ENCODE results near the gene RGS11.
"Not testable (repeated sequence)": the region's sequence is repeated elsewhere in the genome, so short reads cannot be mapped to it uniquely, and the experiment has no call there.

The RGS11 gene

GRCh38 chr16:230949-231348 is 44.8 kb downstream of the RGS11 start:
- no peaks in the 10 kb centered on the region for H3K27me3 ChIP-seq (ENCODE audit: control insufficient read depth in 2 of 2, insufficient read depth in 2 of 2, low read length in 2 of 2)
- peaks cover 10 to 17% of the 10 kb centered on the region in 2 donors for H3K4me1 ChIP-seq (ENCODE audit: control insufficient read depth in 2 of 2, insufficient read depth in 2 of 2, low read length in 2 of 2)
- peaks cover 5 to 10% of the 10 kb centered on the region in 2 donors for H3K36me3 ChIP-seq (ENCODE audit: control insufficient read depth in 2 of 2, insufficient read depth in 2 of 2, low read length in 2 of 2)
- no peak overlapping the region for H3K4me3 ChIP-seq (ENCODE audit: low read length in 2 of 2)
- H3K9ac ChIP-seq (ENCODE audit: low read depth in 1 of 2, low read length in 2 of 2) = no peak overlapping the region
- no peak overlapping the region for H3K27ac ChIP-seq (ENCODE audit: low read depth in 2 of 2, low read length in 2 of 2)
- H3K9me3 ChIP-seq (ENCODE audit: control insufficient read depth in 2 of 2, low read length in 2 of 2) = no peaks in the 10 kb centered on the region

DNA sequence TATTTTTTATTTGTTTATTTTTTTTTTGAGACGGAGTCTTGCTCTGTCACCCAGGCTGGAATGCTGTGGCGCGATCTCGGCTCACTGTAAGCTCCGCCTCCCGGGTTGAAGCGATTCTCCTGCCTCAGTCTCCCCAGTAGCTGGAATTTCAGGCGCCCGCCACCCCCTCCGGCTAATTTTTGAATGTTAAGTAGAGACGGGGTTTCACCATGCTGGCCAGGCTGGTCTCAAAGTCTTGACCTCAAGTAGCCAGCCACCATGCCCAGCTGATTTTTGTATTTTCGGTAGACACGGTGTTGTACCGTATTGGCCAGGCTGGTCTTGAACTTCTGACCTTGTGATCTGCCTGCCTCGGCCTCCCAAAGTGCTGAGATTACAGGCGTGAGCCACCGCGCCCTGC is 45.4 kb downstream of the RGS11 start:
- peaks cover 9 to 13% of the 10 kb centered on the region in 2 donors for H3K4me1 ChIP-seq (ENCODE audit: control insufficient read depth in 2 of 2, insufficient read depth in 2 of 2, low read length in 2 of 2)
- not testable (repeated sequence) for H3K27ac ChIP-seq (ENCODE audit: low read depth in 2 of 2, low read length in 2 of 2); H3K9me3 ChIP-seq (ENCODE audit: control insufficient read depth in 2 of 2, low read length in 2 of 2); H3K27me3 ChIP-seq (ENCODE audit: control insufficient read depth in 2 of 2, insufficient read depth in 2 of 2, low read length in 2 of 2); H3K4me3 ChIP-seq (ENCODE audit: low read length in 2 of 2); H3K9ac ChIP-seq (ENCODE audit: low read depth in 1 of 2, low read length in 2 of 2)
- peaks cover 8 to 14% of the 10 kb centered on the region in 2 donors for H3K36me3 ChIP-seq (ENCODE audit: control insufficient read depth in 2 of 2, insufficient read depth in 2 of 2, low read length in 2 of 2)

GRCh38 chr16:229731-230281 is 45.9 kb downstream of the RGS11 start:
- Histone ChIP-seq H3K4me3 (ENCODE audit: low read length in 2 of 2) (peak overlapping the region; percentile 73 to 90), H3K27me3 (ENCODE audit: control insufficient read depth in 2 of 2, insufficient read depth in 2 of 2, low read length in 2 of 2) (no peaks in the 10 kb centered on the region), H3K9ac (ENCODE audit: low read depth in 1 of 2, low read length in 2 of 2) (no peak overlapping the region), H3K4me1 (ENCODE audit: control insufficient read depth in 2 of 2, insufficient read depth in 2 of 2, low read length in 2 of 2) (peaks cover 8 to 9% of the 10 kb centered on the region in 2 donors), H3K36me3 (ENCODE audit: control insufficient read depth in 2 of 2, insufficient read depth in 2 of 2, low read length in 2 of 2) (peaks cover 11 to 16% of the 10 kb centered on the region in 2 donors), H3K9me3 (ENCODE audit: control insufficient read depth in 2 of 2, low read length in 2 of 2) (no peaks in the 10 kb centered on the region), H3K27ac (ENCODE audit: low read depth in 2 of 2, low read length in 2 of 2) (peak overlapping the region; percentile 98 to 99)

DNA sequence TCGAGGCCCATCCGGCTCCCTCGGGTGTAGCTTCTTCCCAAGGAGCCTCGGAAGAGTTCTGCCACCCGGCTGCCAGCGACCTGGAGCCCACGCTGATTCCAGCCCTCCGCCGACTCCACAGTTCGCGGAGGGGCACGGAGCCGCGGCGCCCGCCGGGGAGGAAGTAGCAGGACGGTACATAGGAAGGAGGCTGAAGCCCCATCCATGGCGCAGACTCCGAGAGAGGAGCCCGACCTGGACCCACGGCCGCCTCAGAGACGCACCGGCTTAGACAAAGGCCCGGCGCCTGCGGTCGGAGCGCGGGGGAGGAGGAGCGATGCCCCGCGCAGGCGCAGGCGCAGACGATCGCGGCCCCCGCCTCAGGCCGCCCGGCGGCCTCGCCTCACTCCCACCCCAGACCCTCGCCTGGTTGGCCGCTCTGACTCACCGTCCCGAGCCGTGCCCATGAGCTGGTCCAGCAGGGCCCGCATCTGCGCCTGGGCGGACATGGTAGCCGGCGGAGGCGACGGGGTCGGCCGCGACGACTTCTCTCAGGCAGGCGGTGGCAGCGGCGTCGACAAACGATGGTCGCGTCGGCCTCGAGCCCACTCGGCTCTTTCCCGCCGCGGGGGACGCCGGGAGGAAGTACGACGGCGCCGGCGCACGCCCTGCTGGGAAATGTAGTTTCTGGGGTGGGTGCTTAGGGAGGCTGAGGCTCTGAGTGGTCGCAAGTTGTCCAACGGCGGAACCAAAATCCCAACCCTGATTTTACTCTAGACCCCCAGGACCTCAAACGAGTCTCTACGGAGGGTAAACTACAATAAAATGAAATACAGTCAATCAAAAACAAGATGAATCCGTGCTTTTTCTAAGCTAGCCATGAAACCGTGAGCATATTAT is 46.7 kb downstream of the RGS11 start, which contains the start of gene LUC7L:
TSS of gene LUC7L (minus strand) at position 598 of the 879 bp plus-strand sequence. CDS start at position 488, 110 bp downstream.
- peaks cover 4 to 9% of the 10 kb centered on the region in 2 donors for H3K4me1 ChIP-seq (ENCODE audit: control insufficient read depth in 2 of 2, insufficient read depth in 2 of 2, low read length in 2 of 2)
- peak within 1 kb of the TSS; percentile 98 to 99 for H3K27ac ChIP-seq (ENCODE audit: low read depth in 2 of 2, low read length in 2 of 2)

DNA sequence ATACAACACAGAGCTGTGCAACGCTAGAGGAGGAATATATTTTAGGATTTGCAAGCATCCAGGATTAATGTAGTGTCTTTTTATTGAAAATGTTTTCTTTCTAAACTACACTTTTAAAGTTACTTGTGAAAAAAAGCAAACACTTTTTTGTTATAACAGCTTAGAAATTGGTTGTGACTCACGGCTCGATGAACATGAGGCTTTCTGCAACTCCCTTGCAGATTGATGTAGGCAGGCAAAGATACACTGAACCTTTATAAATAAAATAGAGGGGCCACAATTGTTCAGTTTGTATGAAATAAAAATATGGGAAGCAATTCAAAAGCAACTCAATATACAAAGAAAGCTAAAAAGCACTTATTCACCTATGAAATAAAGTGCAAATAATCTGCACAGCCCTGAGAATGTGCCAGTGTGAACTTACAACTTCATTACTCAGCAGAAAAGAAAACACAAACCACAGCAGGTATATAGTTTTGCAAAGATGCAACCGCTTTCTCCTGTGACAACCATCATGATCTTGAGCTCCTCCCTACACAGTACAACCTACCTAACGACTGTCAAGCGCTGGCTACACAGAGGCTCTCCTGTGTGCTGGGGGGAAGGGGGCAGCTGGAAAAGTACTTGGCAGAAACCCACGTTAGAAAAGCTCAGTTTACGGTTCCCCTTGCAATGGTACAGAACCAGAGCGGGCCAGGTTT is 47.4 kb downstream of the RGS11 start:
- H3K27me3 ChIP-seq (ENCODE audit: control insufficient read depth in 2 of 2, insufficient read depth in 2 of 2, low read length in 2 of 2) = no peaks in the 10 kb centered on the region
- H3K9ac ChIP-seq (ENCODE audit: low read depth in 1 of 2, low read length in 2 of 2) = peak overlapping the region; percentile 90 to 97
- no peaks in the 10 kb centered on the region for H3K9me3 ChIP-seq (ENCODE audit: control insufficient read depth in 2 of 2, low read length in 2 of 2)
- peak overlapping the region; percentile 98 to 99 for H3K27ac ChIP-seq (ENCODE audit: low read depth in 2 of 2, low read length in 2 of 2)
- peaks cover 19 to 23% of the 10 kb centered on the region in 2 donors for H3K36me3 ChIP-seq (ENCODE audit: control insufficient read depth in 2 of 2, insufficient read depth in 2 of 2, low read length in 2 of 2)
- H3K4me1 ChIP-seq (ENCODE audit: control insufficient read depth in 2 of 2, insufficient read depth in 2 of 2, low read length in 2 of 2) = peaks cover 4 to 9% of the 10 kb centered on the region in 2 donors
- H3K4me3 ChIP-seq (ENCODE audit: low read length in 2 of 2) = peak overlapping the region; percentile 73 to 90

More for the DNA sequence above, 46.7 kb downstream of the RGS11 start, which contains the start of gene LUC7L:
- Histone ChIP-seq H3K36me3 (ENCODE audit: control insufficient read depth in 2 of 2, insufficient read depth in 2 of 2, low read length in 2 of 2) (peaks cover 15 to 19% of the 10 kb centered on the region in 2 donors), H3K27me3 (ENCODE audit: control insufficient read depth in 2 of 2, insufficient read depth in 2 of 2, low read length in 2 of 2) (no peaks in the 10 kb centered on the region), H3K4me3 (ENCODE audit: low read length in 2 of 2) (peak within 1 kb of the TSS; percentile 73 to 90), H3K9me3 (ENCODE audit: control insufficient read depth in 2 of 2, low read length in 2 of 2) (no peaks in the 10 kb centered on the region), H3K9ac (ENCODE audit: low read depth in 1 of 2, low read length in 2 of 2) (peak within 1 kb of the TSS; percentile 90 to 97)

- Histone ChIP-seq H3K27me3 (ENCODE audit: control insufficient read depth in 2 of 2, insufficient read depth in 2 of 2, low read length in 2 of 2) (no peaks in the 10 kb centered on the region), H3K9me3 (ENCODE audit: control insufficient read depth in 2 of 2, low read length in 2 of 2) (no peaks in the 10 kb centered on the region), H3K36me3 (ENCODE audit: control insufficient read depth in 2 of 2, insufficient read depth in 2 of 2, low read length in 2 of 2) (peaks cover 35 to 48% of the 10 kb centered on the region in 2 donors), H3K27ac (ENCODE audit: low read depth in 2 of 2, low read length in 2 of 2) (no peak overlapping the region), H3K4me3 (ENCODE audit: low read length in 2 of 2) (no peak overlapping the region), H3K4me1 (ENCODE audit: control insufficient read depth in 2 of 2, insufficient read depth in 2 of 2, low read length in 2 of 2) (peaks cover 3 to 4% of the 10 kb centered on the region in 2 donors), H3K9ac (ENCODE audit: low read depth in 1 of 2, low read length in 2 of 2) (no peak overlapping the region)
Measured at GRCh38 chr16:220021-220420, 55.7 kb downstream of the RGS11 start.
